HL-60 (cell line): ENCODE results near the gene CACNG6.

Source experiments
- DNase-seq, 2 experiments: peaks; one replicate each; pipeline ENCODE4 v3.0.0-alpha.2; 2010 to 2020; ENCODE audit warnings: low read depth in 1 of 2, low spot score in 1 of 2
- H3K27ac ChIP-seq: fragments of 250-450 bp; sonication (Bioruptor Pico); replicated peaks from 2 replicates; pipeline ENCODE4 v1.5.1; 2020; ENCODE audit warnings: mild to moderate bottlenecking, moderate library complexity
- H3K27me3 ChIP-seq: fragments of 250-450 bp; sonication (Bioruptor Pico); 2 replicates; pipeline ENCODE4 v1.5.1; 2021; ENCODE audit warnings: mild to moderate bottlenecking, moderate library complexity; ENCODE audit not compliant: insufficient read depth, poor library complexity, severe bottlenecking
- H3K4me3 ChIP-seq: replicated peaks from 2 replicates; pipeline ENCODE4 v1.5.1; 2011; ENCODE audit warnings: mild to moderate bottlenecking, control low read depth, low read length; ENCODE audit not compliant: insufficient read depth
- GABPA ChIP-seq: IDR thresholded peaks from 2 replicates; pipeline ENCODE4 v1.6.1; 2012; ENCODE audit warnings: low read depth
- POLR2AphosphoS5 ChIP-seq: IDR thresholded peaks from 2 replicates; pipeline ENCODE4 v1.6.1; 2012; ENCODE audit warnings: low read depth
- SPI1 ChIP-seq: IDR thresholded peaks from 2 replicates; pipeline ENCODE4 v1.6.1; 2012; ENCODE audit warnings: low read depth, mild to moderate bottlenecking, borderline replicate concordance
- TF ChIP-seq, protein P1 (sequence below): IDR thresholded peaks from one replicate; pipeline ENCODE4 v1.5.1; 2011; ENCODE audit warnings: low read length, control low read depth, inconsistent platforms; ENCODE audit not compliant: insufficient read depth
- TF ChIP-seq, protein P2 (sequence below): IDR thresholded peaks from 2 replicates; pipeline ENCODE4 v1.6.1; 2012; ENCODE audit warnings: low read depth; ENCODE audit not compliant: insufficient replicate concordance

CACNG6 gene

DNA sequence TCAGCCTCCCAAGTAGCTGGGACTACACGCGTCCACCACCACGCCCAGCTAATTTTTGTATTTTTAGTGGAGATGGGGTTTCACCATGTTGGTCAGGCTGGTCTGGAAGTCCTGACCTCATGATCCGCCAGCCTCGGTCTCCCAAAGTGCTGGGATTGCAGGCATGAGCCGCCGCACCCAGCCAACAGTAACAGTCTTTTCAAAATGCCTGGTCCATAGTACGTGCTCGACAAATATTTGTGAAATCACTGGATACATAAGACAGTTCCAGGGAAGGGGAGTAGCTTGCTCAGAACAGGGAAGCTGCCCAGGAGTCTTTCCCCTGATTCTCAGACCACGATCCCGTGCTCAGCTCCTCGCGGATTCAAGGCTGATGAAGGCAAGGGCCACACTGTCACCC is 30.5 kb downstream of the CACNG6 start:
- H3K27ac ChIP-seq: no peak overlapping the region
- TF ChIP-seq, protein P1, sequence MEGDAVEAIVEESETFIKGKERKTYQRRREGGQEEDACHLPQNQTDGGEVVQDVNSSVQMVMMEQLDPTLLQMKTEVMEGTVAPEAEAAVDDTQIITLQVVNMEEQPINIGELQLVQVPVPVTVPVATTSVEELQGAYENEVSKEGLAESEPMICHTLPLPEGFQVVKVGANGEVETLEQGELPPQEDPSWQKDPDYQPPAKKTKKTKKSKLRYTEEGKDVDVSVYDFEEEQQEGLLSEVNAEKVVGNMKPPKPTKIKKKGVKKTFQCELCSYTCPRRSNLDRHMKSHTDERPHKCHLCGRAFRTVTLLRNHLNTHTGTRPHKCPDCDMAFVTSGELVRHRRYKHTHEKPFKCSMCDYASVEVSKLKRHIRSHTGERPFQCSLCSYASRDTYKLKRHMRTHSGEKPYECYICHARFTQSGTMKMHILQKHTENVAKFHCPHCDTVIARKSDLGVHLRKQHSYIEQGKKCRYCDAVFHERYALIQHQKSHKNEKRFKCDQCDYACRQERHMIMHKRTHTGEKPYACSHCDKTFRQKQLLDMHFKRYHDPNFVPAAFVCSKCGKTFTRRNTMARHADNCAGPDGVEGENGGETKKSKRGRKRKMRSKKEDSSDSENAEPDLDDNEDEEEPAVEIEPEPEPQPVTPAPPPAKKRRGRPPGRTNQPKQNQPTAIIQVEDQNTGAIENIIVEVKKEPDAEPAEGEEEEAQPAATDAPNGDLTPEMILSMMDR: no peak
- TF ChIP-seq GABPA: no peak
- no peak for TF ChIP-seq POLR2AphosphoS5
- TF ChIP-seq, protein P2, sequence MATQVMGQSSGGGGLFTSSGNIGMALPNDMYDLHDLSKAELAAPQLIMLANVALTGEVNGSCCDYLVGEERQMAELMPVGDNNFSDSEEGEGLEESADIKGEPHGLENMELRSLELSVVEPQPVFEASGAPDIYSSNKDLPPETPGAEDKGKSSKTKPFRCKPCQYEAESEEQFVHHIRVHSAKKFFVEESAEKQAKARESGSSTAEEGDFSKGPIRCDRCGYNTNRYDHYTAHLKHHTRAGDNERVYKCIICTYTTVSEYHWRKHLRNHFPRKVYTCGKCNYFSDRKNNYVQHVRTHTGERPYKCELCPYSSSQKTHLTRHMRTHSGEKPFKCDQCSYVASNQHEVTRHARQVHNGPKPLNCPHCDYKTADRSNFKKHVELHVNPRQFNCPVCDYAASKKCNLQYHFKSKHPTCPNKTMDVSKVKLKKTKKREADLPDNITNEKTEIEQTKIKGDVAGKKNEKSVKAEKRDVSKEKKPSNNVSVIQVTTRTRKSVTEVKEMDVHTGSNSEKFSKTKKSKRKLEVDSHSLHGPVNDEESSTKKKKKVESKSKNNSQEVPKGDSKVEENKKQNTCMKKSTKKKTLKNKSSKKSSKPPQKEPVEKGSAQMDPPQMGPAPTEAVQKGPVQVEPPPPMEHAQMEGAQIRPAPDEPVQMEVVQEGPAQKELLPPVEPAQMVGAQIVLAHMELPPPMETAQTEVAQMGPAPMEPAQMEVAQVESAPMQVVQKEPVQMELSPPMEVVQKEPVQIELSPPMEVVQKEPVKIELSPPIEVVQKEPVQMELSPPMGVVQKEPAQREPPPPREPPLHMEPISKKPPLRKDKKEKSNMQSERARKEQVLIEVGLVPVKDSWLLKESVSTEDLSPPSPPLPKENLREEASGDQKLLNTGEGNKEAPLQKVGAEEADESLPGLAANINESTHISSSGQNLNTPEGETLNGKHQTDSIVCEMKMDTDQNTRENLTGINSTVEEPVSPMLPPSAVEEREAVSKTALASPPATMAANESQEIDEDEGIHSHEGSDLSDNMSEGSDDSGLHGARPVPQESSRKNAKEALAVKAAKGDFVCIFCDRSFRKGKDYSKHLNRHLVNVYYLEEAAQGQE: no peak
- no peak for TF ChIP-seq SPI1
- DNase-seq: no peak
- no peak overlapping the region for H3K4me3 ChIP-seq
- H3K27me3 ChIP-seq: no peaks in the 10 kb centered on the region

DNA sequence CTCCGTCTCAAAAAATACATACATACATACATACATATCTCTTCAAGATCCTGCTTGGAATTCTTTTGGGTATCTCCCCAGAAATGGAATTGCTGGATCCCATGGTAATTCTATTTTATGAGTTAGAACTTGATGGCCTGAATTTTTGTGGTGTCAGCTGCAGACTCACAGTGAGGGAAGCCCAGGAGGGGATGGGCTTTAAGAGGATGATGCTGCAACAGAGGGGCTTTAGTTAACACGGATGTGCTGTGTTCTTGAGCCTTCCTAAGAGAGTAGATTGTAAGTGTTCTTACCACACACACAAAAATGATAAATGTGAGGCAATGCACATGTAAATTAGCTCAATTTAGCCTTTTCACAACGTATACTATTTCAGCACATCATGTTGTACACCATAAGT is 31.8 kb downstream of the CACNG6 start:
- H3K4me3 ChIP-seq: no peak overlapping the region
- H3K27ac ChIP-seq: no peak overlapping the region
- no peak for DNase-seq
- H3K27me3 ChIP-seq: no peaks in the 10 kb centered on the region
- no peak for TF ChIP-seq GABPA
- TF ChIP-seq, protein P2: no peak
- TF ChIP-seq SPI1: no peak
- TF ChIP-seq, protein P1: no peak
- no peak for TF ChIP-seq POLR2AphosphoS5

DNA sequence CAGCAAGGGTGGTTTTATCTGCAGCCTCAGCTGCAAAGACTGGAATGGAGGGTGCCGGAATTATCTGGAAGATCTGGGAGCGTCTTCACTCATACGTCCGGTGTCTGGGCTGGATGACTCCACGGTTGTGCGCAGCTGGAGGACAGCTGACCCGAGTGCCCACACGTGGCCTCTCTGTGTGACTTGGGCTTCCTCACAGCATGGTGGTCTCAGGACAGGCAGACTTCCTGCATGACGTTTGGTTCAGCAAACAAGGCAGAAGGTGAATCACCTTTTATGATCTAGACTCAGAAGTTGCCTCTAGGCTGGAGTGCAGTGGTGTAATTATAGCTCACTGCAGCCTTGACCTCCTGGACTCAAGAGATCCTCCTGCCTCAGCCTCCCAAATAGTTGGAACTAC is 33.2 kb downstream of the CACNG6 start:
- H3K27me3 ChIP-seq: no peaks in the 10 kb centered on the region
- no peak overlapping the region for H3K4me3 ChIP-seq
- TF ChIP-seq SPI1: no peak
- TF ChIP-seq POLR2AphosphoS5: no peak
- H3K27ac ChIP-seq: no peak overlapping the region
- DNase-seq: no peak

DNA sequence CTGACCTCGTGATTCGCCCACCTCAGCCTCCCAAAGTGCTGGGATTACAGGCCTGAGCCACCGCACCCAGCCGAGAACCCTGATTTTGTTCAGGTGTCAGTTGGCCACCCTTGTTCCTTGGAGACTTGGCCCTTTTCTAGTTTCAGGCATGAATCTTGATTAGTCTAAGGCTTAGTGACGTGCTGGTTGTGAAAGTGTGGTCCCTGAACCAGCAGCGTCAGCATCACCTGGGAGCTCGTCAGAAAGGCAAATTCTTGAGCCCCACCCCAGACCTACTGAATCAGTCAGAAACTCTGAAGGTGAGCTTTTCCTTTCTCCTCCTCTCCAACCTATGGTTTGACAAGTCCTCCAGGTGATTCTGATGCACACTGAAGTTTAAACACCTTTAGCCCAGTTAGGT is 35.2 kb downstream of the CACNG6 start:
- Histone ChIP-seq H3K27ac (no peak overlapping the region), H3K4me3 (no peak overlapping the region), H3K27me3 (no peaks in the 10 kb centered on the region)
- no peak for DNase-seq
- TF ChIP-seq GABPA: no peak
- TF ChIP-seq, protein P2: no peak
- no peak for TF ChIP-seq SPI1
